22Rv1 (cell line): Measurements from ENCODE around the gene OSM.

Experiments used
- CTCF ChIP-seq: fragments of 450-650 bp; IDR thresholded peaks from 2 replicates; pipeline ENCODE4 v1.5.1; 2017; ENCODE audit warnings: mild to moderate bottlenecking
- ZFX ChIP-seq: fragments of 450-650 bp; IDR thresholded peaks from 2 replicates; pipeline ENCODE4 v1.6.1; 2017; ENCODE audit warnings: antibody characterized with exemption, borderline replicate concordance

- TF ChIP-seq CTCF, result no peak
- no peak for TF ChIP-seq ZFX
Observed at GRCh38 chr22:30235687-30236170, 30.9 kb downstream of the OSM start.
